ENCODE data around the gene CYBRD1.
"Not testable (repeated sequence)": the region's sequence is repeated elsewhere in the genome, so short reads cannot be mapped to it uniquely, and the experiment has no call there.

- TF ChIP-seq CTCF (IDR thresholded peaks at IDR 0.05); NR2C2 (CRISPR knock-in tag; IDR thresholded peaks at IDR 0.05); ATF2 (CRISPR knock-in tag; IDR thresholded peaks at IDR 0.05; ENCODE audit: borderline replicate concordance, low read depth); ZNF416 (CRISPR knock-in tag; IDR thresholded peaks at IDR 0.05): not testable (repeated sequence)
Observed at GRCh38 chr2:171535528-171535927, 13.3 kb downstream of the CYBRD1 start.

All from WTC11 (cell line).